Hepatic stellate cell (primary cell): ENCODE measurements around the gene MCM3AP.
"Not testable (repeated sequence)": the region's sequence is repeated elsewhere in the genome, so short reads cannot be mapped to it uniquely, and the experiment has no call there.

ENCODE experiments used
- DNase-seq: peaks from one replicate; pipeline ENCODE4 v3.0.0; 2011; ENCODE audit warnings: low spot score

Gene MCM3AP

DNA sequence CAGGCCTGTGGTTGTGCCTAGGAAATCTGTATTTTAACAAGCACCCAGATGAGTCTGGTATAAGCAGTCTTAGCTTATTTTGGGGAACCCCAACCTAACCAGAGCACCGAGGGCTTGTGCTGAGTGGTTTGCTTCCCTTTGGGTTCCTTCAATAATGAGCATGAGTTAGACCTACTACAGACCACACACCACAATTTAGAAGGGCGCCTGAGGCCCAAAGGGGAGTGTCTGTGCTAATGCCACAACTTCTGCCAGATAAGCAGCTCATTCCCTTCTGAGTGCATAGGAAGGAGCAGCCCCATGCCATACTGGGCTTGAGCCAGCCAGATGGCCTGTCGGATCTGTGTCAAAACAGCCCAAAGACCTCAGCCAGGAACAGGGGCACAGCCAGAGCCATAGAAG is 41.5 kb downstream of the MCM3AP start:
- no peak for DNase-seq

DNA sequence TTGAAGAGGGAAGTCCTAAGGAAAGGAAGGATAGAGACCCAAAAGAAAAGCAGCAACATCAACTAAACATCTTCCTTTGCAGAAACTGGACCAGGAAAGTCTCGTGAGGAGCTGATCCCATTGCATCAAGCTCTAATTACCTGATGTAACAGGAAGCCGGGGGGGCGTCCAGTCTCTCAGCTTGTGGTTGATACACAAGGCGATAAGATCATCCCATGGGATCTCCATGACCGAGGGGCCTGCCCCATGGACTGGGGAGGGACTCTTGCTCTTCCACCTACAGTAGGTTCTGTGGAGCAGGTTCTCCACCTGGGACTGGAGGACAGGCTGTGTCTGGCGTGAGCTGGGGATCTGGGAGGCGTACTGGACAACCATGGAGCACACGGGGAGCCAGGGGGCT is 42.1 kb downstream of the MCM3AP start:
- no peak for DNase-seq

GRCh38 chr21:46241577-46241976 is 43.8 kb downstream of the MCM3AP start:
- not testable (repeated sequence) for DNase-seq

DNA sequence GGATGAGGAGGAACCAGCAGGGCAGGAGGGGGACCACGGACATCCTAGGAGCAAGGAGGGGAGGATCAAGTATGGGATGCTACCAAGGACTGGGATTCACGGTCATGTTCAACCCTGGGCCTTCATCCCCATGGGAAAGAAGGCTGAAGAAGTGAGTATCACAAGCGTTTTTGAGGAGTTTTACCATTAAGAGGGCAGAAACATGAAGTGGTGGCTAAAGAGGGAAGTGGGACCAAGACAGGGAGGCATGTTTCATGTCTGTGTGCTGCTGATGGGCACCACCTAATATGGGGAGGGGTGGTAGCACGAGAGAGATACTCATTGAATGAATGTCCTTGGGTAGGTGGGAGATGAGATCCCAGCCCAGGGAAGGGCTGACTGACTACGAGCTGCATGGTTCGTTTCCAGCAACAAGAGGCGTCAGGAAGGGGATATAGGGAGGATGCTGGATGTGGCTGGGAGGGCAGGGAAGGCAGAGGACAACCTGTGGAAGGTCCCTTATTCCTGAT is 45.5 kb downstream of the MCM3AP start:
- DNase-seq, result no peak

DNA sequence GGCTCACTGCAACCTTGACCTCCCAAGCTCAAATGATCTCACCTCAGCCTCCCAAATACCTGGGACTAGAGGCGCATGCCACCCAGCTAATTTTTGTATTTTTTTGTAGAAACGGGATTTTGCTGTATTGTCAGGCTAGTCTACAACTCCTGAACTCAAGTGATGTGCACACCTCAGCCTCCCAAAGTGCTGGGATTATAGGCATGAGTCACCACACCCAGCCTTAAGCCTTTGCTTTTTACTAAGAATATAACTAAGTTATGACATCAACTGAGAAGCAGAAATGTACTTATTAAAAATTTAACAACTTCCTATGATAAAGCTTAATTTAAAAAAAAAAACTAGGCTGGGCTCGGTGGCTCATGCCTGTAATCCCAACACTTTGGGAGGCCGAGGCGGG is 47.9 kb downstream of the MCM3AP start:
- DNase-seq, result no peak

DNA sequence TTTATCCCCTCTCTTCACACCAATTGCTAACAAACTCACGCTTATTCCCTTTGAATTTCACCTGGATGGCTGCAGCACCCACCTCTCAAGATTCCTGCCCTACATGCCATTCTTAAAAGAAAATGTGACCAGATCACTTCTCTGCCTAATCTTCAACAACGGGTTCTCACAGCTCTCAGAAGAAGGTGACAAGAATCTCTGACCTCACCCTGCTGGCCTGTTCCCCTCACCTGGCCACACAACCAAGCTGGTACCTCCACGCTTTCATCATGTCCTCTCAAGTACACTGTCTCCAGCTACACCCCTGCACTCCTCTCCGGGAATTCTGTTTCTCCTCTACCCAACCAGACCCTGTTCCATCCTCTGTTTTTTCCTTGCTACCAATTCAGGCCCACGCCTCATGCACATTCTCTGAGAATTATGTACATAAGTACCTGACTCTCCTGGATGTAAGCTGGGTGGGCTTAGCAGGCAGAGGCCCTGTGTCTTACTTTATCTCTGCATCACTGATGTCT is 50.9 kb downstream of the MCM3AP start:
- no peak for DNase-seq

DNA sequence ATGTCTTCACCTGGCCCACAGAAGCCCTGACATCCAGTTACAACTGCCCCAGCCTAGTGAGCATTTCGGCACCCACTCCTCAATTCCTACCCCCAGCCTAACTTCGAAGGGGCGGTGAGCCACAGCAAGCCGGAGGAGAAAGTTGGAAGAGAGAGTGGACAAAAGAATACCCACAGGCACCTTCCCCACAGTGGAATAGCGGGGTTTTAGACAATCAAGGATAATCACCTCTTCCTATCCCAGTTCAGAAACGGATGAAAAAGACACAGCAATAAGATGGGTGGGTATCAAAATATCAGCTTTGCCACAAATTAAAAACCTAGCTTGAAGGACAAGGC is 55.5 kb downstream of the MCM3AP start:
- DNase-seq, result no peak

DNA sequence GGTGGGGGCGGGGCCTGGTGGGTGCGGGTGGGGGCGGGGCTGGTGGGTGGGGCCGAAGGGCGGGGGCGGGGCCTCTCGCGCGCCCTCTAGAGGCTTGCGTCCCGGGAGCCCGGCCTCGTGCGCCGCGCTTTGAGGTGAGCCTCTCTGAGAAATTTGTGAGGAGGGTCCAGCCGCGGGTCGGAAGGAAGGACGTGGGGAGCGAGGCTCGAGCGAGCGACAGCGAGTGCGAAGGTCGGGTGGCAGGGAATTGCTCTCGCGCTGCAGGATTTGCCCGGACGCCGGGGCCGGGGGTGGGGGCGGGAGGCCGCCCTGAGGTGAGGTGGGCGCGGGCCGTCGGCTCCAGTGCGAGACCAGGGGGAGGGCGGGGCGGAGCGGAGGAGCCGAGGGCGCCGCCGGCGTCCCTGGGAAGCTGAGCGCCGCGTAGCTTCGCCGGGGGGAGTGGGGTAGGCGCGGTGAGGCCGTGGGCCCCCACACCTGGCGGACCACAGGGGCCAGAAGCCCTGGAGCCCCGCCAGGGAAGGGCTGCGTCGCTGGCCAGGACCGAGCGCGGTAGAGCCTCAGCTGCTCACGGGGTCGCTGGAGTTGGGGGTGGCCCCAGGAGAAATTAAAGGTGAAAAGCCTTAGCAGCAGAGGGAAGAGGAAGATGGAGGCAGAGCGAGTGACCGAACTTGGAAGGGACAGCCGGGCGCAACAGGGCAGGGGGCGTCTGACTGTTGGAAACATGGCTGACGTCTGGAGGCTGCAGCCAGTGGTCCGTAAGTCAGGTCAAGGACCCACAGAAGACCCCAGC is 56.1 kb downstream of the MCM3AP start:
- no peak for DNase-seq

DNA sequence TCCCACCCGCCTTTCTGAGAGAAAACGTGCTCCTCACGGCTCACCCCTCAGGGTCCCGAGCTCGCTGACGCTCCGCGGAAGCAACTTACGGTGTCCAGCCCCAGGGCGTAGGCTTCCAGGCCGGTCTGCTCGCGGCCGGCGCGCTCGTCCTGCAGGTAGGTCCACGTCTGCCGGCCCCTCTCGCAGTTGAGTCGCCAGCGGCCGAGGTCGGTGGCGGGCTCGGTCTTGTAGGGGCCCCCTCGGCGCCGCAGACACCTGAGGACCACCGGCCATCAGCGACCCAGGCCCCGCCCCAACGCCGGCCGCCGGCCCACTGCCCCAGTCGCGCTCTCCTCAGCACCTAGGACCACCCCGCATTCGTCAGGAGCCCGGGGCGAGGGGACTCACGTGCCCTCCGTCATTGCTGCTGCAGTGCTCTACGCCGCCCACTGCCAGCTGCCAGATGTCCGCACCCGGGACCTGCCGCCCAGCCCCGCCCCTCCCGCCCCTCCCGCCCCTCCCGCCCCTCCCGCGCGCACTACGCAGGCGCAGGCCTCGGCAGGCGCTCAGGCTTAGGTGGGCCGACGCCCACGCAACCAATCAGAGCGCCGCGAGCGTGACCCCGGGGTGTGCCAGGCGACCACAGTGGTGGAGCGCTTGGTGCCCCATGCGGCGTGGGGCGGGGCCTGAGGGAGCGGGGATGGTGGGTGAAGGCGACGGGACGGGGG is 56.9 kb downstream of the MCM3AP start, which contains the start of gene LSS:
TSS of gene LSS (minus strand) at position 430 of the 707 bp plus-strand sequence. CDS start at position 401, 29 bp downstream.
- DNase-seq, result peak; percentile 100

GRCh38 chr21:46227811-46228344 is 57.5 kb downstream of the MCM3AP start:
- DNase-seq, result no peak

DNA sequence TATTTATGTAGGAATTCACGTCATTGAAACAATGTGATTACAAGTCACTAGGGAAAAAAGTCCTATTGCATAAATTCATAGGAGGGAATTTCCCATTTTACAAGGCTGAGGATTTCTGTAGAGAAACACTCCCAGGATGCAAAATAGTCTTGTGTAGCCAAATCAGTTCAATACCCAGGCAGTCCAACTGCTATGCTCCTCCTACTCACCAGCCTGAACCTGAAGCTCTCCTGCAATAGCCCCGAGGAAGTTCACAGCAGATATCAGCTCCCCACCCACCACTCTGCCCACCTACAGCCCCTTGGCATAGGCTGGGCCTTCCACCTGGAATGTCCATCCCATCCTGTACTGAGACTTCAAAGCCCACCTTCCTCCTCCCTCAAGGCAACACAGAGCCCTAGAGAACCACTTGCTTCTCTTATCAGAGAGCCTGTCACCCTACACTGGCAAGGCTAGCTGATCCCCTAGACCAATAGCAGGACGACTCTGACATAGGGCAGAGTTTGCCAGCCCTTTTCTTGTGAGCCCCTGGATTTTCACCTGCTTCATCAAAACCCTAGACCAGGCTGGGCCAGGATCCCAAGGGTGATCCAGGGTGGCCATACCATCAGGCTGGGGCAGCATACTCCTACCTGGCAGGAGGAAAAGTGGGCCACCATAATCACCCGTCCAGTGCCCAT is 58.4 kb downstream of the MCM3AP start:
- DNase-seq, result no peak

DNA sequence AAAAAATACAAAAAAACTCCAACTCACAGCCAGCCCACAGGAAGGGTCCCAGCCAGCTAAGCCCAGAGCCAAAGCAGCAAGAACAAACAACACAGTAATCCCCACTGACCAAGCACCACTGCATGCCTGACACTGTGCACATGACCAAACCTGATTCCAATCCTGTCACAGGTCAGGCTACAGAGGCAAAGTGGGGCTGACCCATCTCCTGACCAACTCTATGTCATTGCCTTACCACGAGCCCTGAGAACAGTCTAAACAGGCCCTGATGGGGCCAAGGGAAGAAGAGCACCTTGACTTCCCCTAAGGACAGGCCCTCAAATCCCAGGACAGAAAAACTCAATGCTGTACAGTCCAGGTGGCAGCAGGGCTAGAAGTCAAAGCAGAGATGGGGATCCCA is 59.3 kb downstream of the MCM3AP start:
- no peak for DNase-seq

- DNase-seq, result not testable (repeated sequence)
These were observed 61.8 kb downstream of the MCM3AP start for GRCh38 chr21:46223661-46224060.

GRCh38 chr21:46223217-46223616 is 62.2 kb downstream of the MCM3AP start:
- DNase-seq, result no peak

GRCh38 chr21:46222436-46223116 is 62.8 kb downstream of the MCM3AP start:
- DNase-seq, result no peak

DNA sequence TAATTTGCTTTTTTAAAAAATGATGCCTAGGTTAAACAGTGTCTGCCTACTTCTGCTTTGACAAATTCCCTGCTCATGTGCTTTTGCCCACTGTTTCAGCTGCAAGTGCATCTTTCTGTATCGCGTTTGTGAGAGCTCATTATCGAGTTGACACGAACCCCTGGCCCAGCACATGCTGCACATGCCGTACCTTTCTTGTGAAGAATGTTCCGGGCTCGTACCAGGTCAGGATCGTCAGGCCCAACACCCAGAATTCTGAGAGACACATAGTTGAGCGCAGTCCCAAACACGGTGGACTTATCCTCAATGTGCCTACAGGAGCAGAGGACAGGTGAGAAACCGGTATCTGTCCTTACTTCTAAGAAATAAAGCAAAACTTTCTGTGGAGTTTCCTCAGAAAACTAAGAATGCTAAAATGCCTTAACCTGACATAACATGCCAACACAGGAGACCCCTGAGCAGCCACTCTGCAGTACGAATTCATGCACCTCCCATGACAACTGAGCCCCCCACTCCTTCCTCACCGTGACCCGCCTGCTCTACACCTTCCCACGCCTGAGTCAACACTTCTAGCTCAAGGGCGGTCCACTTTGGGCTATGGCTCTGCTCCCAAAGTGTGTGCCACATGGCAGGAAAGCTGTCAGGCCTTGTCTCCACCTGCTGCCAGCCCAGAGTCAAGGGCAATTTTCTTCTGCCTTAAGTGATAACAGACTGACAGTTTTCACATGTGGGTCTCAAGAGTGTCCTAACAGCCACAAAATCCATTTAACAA is 63.6 kb downstream of the MCM3AP start:
- DNase-seq, result no peak

DNA sequence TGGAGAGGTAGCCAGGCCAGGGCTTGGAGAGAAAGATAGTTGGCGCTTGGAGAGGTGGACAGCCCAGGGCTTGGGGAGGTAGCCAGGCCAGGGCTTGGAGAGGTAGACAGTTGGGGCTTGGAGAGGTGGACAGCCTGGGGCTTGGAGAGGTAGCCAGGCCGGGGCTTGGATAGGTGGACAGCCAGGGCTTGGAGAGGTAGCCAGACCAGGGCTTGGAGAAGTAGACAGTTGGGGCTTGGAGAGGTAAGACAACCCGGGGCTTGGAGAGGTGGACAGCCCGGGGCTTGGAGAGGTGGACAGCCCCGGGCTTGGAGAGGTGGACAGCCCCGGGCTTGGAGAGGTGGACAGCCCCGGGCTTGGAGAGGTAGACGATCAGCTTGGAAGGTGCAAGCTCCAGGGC is 64.6 kb downstream of the MCM3AP start:
- DNase-seq, result no peak

DNA sequence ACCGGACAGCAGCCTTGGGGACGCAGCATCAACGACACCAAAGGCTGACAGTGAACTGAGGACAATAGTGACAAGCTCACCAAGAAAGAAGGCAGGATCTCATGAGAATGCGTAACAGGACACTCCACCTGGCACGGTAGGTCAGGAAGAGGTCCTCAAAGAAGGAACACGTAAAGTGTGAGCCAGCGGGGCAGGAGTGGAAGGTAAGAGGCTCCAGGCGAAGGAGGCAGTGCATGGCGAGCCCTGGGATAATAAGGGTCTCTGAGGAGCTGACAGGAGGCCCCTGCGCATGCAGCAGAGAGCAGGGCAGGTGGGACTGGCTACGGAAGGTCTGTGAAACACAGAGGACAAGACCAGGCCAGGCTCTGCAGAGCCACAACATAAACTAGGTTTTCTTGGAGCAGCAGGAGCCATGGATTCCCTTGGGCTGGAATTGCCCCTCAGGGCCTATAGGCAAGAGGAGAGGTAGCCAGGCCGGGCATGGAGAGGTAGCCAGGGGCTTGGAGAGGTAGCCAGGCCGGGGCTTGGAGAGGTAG is 65.1 kb downstream of the MCM3AP start:
- no peak for DNase-seq

GRCh38 chr21:46219591-46220239 is 65.7 kb downstream of the MCM3AP start:
- no peak for DNase-seq
